ENCODE data around the gene IER3. TPM values are rescaled to one million over a fixed set of nuclear protein-coding genes. Genes with fewer than 3 reads are reported as not detected.

IER3 gene
- total RNA-seq, 5 donors from 2014 or later (not counting 1 experiment from before 2014, with no cell fraction given), result 8.9 to 30.8 (median 12.4) TPM

DNA sequence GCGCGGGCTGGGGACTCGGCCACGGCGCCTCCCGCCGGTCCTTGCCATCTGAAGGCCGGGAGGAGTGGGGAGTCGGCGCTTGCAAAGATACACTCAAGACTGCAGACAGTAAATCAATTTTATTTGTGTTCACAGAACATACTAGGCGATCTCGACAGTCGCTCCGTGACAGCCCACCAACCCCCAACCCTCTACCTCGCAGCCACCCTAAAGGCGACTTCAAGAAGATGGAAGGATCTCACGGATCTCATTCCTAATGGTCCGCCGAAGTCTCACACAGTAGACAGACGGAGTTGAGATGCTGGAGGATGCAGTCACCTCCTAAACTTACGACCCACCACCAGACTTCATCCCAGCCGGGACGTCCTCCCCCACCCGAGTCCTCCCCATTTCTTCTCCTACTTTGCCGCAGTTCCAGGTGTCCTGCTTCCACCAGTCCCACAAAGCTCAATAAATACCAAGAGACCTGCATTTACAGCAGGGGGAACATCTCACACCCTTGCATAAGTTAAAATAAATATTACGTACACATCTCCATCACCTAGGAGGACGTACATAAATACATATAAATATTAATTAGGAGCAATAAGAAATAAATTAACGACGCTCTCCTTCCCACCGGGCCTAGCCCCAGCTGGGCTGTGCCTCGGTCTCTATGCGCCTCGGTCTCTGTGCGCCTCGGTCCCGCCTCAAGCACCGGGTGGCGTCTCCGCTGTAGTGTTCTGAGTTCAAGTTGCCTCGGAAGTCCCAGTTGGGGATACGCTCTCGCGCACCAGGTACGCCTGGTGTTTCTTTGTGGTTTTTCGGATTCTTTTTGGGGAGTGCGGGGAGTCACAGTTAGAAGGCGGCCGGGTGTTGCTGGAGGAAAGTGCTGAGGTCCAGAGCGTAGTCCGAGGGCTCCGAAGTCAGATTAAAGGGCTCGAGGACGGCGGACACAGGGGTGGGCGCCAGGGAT is 971 bp downstream of the IER3 start:
- peaks cover 8 to 23% of the 10 kb centered on the region in 2 donors for H3K36me3 ChIP-seq (ENCODE audit: control insufficient read depth in 2 of 2, extremely low read depth in 1 of 2, insufficient read depth in 1 of 2, low read length in 1 of 2)
- peak overlapping the region; percentile 85 to 86 for H3K4me3 ChIP-seq (ENCODE audit: control insufficient read depth in 1 of 2, extremely low read depth in 1 of 2, low read length in 1 of 2)
- H3K9me3 Mint-ChIP-seq, result no peaks in the 10 kb centered on the region
- H3K4me1 ChIP-seq (ENCODE audit: control insufficient read depth in 1 of 2, extremely low read depth in 1 of 2, insufficient read depth in 2 of 2, low read length in 2 of 2), result peaks cover 25 to 55% of the 10 kb centered on the region in 2 experiments
- under 1% methylated on average over 45 of the region's 55 CpGs for WGBS (ENCODE audit: insufficient coverage)
- peak overlapping the region; percentile 74 for H3K27ac ChIP-seq (ENCODE audit: low read length)
- H3K36me3 Mint-ChIP-seq, result peaks cover 26% of the 10 kb centered on the region
- no peaks in the 10 kb centered on the region for H3K9me3 ChIP-seq
- peak overlapping the region; percentile 88 to 93 for H3K27ac Mint-ChIP-seq
- ATAC-seq (replicated peaks in 1 of 4), result peak; percentile 26 to 45 (median 35)
- ChIA-PET POLR2A (no interaction called here), CTCF (interaction anchor here in 1 of 2 donors (0.6 kb wide), 1 partner anchor 776 kb away, joined by 3 read pairs; no protein-coding TSS in a partner anchor)
- no peaks in the 10 kb centered on the region for H3K27me3 Mint-ChIP-seq
- H3K4me1 Mint-ChIP-seq, result peaks cover 55 to 66% (median 62%) of the 10 kb centered on the region in 3 donors
- peak overlapping the region; percentile 88 to 96 (median 94) for H3K4me3 Mint-ChIP-seq
- peak in 7 of 35 experiments; percentile 17 to 65 (median 25) for DNase-seq
- no peaks in the 10 kb centered on the region for H3K27me3 ChIP-seq (replicated peaks in 1 of 2; ENCODE audit: control insufficient read depth in 2 of 2, extremely low read depth in 1 of 2, insufficient read depth in 2 of 2, low read length in 1 of 2)

DNA sequence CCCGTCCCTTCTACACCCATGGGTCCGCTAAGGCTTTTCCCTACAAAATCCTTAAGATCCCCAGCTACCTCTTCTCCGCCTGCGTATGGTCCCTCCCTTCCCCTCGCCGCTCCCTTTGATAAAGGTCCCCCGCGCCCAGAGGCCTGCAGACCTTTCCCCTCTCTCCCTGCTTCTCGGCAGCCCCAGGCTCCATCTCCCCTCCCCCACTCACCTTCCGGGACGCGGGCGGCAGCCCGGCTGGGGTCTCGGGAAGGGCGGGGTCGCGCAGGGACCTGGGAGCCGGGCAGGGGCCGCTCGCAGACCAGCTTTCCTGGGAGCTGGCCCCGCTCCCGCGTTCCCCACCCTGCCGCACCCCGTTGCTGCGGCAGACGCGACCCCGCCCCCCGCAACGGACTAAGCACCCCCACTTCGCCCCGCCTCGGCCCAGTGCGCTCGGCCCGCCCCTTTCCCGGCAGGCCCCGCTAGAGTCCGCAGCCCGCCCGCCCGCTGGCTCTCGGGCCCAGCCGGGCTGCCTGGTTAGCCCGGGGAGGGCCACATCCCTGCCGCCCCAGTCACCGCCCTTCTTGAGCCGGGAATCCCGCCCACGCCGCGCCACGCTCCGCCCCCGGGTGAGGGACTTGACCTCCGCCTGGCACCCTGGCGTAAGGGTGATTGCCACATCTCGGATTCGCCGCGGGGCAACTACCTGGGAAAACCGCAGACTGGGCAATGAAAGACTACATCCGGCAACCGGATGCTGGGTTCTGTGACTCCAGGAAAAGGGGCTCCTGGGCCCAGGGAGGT is 1.8 kb downstream of the IER3 start, which contains the start of gene FLOT1:
TSS of gene FLOT1 (minus strand) at position 372 of the 783 bp plus-strand sequence. CDS start 498 bp downstream, outside the sequence.
- Mint-ChIP-seq H3K9me3 (no peaks in the 10 kb centered on the region), H3K27ac (peak within 1 kb of the TSS; percentile 89 to 93), H3K4me1 (peaks cover 59 to 66% (median 65%) of the 10 kb centered on the region in 3 donors), H3K4me3 (peak within 1 kb of the TSS; percentile 88 to 96 (median 94)), H3K27me3 (no peaks in the 10 kb centered on the region), H3K36me3 (peaks cover 30% of the 10 kb centered on the region)
- ChIA-PET POLR2A (no interaction called here), CTCF (interaction anchor here in 1 of 2 donors (0.6 to 0.8 kb wide), 2 partner anchors 20 to 775 kb away, joined by 3 read pairs; no protein-coding TSS in a partner anchor)
- peak within 1 kb of the TSS; percentile 85 to 88 for H3K4me3 ChIP-seq (ENCODE audit: control insufficient read depth in 1 of 2, extremely low read depth in 1 of 2, low read length in 1 of 2)
- peaks cover 8 to 23% of the 10 kb centered on the region in 2 donors for H3K36me3 ChIP-seq (ENCODE audit: control insufficient read depth in 2 of 2, extremely low read depth in 1 of 2, insufficient read depth in 1 of 2, low read length in 1 of 2)
- peaks cover 34 to 61% of the 10 kb centered on the region in 2 experiments for H3K4me1 ChIP-seq (ENCODE audit: control insufficient read depth in 1 of 2, extremely low read depth in 1 of 2, insufficient read depth in 2 of 2, low read length in 2 of 2)
- H3K9me3 ChIP-seq, result no peaks in the 10 kb centered on the region
- ATAC-seq (replicated peaks in 1 of 4), result peak; percentile 51 to 62 (median 58)
- no peaks in the 10 kb centered on the region for H3K27me3 ChIP-seq (replicated peaks in 1 of 2; ENCODE audit: control insufficient read depth in 2 of 2, extremely low read depth in 1 of 2, insufficient read depth in 2 of 2, low read length in 1 of 2)
- peak; percentile 54 to 88 (median 69) for DNase-seq
- under 1% methylated on average over 66 of the region's 66 CpGs for WGBS (ENCODE audit: insufficient coverage)
- peak within 1 kb of the TSS; percentile 74 for H3K27ac ChIP-seq (ENCODE audit: low read length)

DNA sequence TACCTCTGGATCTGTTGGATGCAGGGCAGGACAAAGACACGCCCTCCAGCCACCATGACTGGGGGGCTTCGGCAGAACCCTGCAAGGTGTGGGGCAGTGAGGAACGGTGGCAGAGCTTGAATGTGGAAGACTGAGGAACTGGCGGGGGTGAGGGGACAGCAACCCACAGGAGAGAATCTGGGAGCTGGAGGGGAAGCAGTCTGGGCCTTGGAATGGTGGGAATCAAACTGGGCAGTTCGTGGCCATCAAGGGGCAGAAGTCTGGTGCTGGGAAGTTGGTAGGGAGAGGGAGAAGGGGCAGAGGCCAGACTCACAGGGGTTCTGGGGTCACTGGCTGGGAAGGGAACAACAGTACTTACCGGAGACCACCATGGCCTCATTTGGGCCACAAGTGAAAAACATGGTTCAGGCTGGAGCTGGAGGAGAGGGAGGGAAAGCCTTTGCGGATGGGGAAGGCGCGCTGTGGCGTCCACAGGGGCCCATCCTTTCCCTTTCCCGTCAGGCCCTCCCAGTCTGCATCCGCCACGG is 2.5 kb downstream of the IER3 start:
- Histone ChIP-seq H3K4me3 (ENCODE audit: control insufficient read depth in 1 of 2, extremely low read depth in 1 of 2, low read length in 1 of 2) (peak overlapping the region; percentile 85 to 88), H3K27me3 (replicated peaks in 1 of 2; ENCODE audit: control insufficient read depth in 2 of 2, extremely low read depth in 1 of 2, insufficient read depth in 2 of 2, low read length in 1 of 2) (no peaks in the 10 kb centered on the region), H3K9me3 (no peaks in the 10 kb centered on the region), H3K36me3 (ENCODE audit: control insufficient read depth in 2 of 2, extremely low read depth in 1 of 2, insufficient read depth in 1 of 2, low read length in 1 of 2) (peaks cover 8 to 23% of the 10 kb centered on the region in 2 donors), H3K27ac (ENCODE audit: low read length) (peak overlapping the region; percentile 63), H3K4me1 (ENCODE audit: control insufficient read depth in 1 of 2, extremely low read depth in 1 of 2, insufficient read depth in 2 of 2, low read length in 2 of 2) (peaks cover 40 to 67% of the 10 kb centered on the region in 2 experiments)
- Mint-ChIP-seq H3K4me1 (peaks cover 62 to 69% (median 68%) of the 10 kb centered on the region in 3 donors), H3K9me3 (no peaks in the 10 kb centered on the region), H3K27me3 (no peaks in the 10 kb centered on the region), H3K4me3 (peak overlapping the region; percentile 88 to 96 (median 94)), H3K36me3 (peaks cover 32% of the 10 kb centered on the region), H3K27ac (peak overlapping the region; percentile 89 to 93)
- WGBS (ENCODE audit: insufficient coverage), result 23% methylated on average over 9 of the region's 13 CpGs
- ChIA-PET CTCF (interaction anchor here in 1 of 2 donors (0.8 kb wide), 1 partner anchor 20 kb away, joined by 3 read pairs; no protein-coding TSS in a partner anchor), POLR2A (no interaction called here)
- DNase-seq (no peak), ATAC-seq (replicated peaks in 1 of 4) (no peak)

DNA sequence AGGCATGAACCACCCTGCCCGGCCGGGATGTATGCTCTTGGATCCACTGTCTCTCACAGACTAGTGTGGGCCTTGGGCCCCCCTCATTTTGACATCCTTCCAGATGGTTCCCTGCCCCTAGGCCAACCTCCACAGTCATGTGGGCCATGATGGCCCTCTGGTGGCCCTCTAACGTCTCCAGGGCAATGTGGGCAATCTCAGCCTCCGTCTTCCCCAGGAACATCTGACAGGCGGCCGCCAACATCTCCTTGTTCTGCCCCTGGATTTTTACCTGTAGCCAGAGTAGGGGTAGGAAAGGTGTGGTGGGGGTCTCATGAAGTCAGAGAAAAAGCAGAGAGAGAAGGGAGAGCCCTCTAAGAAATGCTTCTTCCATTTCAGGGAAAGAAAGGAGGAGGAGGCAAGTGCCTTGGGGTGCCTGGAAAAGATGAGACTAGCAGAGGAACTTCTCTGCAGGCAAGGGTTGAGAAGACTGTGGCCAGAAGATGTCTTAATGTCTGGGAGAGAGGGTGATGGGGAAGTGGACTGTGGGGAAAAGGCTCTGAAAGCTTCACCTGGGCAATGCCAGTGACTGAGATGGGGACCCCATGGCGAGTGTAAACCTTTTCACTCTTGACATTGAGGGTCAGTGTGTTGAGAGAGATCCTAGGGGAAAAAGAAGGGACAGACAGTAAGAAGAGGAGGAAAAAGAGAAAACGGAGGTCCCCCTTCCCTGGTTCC is 3.1 kb downstream of the IER3 start:
- H3K36me3 ChIP-seq (ENCODE audit: control insufficient read depth in 2 of 2, extremely low read depth in 1 of 2, insufficient read depth in 1 of 2, low read length in 1 of 2), result peaks cover 8 to 23% of the 10 kb centered on the region in 2 donors
- DNase-seq, result no peak
- no peaks in the 10 kb centered on the region for H3K27me3 ChIP-seq (replicated peaks in 1 of 2; ENCODE audit: control insufficient read depth in 2 of 2, extremely low read depth in 1 of 2, insufficient read depth in 2 of 2, low read length in 1 of 2)
- Mint-ChIP-seq H3K4me3 (peak overlapping the region; percentile 88 to 96 (median 94)), H3K27ac (peak overlapping the region; percentile 89 to 93), H3K9me3 (no peaks in the 10 kb centered on the region), H3K36me3 (peaks cover 34% of the 10 kb centered on the region), H3K27me3 (no peaks in the 10 kb centered on the region), H3K4me1 (peaks cover 69 to 75% (median 74%) of the 10 kb centered on the region in 3 donors)
- ChIA-PET POLR2A (no interaction called here), CTCF (interaction anchor here in 1 of 2 donors (0.6 to 0.8 kb wide), 2 partner anchors 19 to 1075 kb away, joined by 3 to 4 read pairs; no protein-coding TSS in a partner anchor)
- ATAC-seq (replicated peaks in 1 of 4), result no peak
- H3K4me1 ChIP-seq (ENCODE audit: control insufficient read depth in 1 of 2, extremely low read depth in 1 of 2, insufficient read depth in 2 of 2, low read length in 2 of 2), result peaks cover 42 to 73% of the 10 kb centered on the region in 2 experiments
- H3K9me3 ChIP-seq, result no peaks in the 10 kb centered on the region
- peak overlapping the region; percentile 85 to 88 for H3K4me3 ChIP-seq (ENCODE audit: control insufficient read depth in 1 of 2, extremely low read depth in 1 of 2, low read length in 1 of 2)
- peak overlapping the region; percentile 63 for H3K27ac ChIP-seq (ENCODE audit: low read length)
- 100% methylated on average over 4 of the region's 8 CpGs for WGBS (ENCODE audit: insufficient coverage)

DNA sequence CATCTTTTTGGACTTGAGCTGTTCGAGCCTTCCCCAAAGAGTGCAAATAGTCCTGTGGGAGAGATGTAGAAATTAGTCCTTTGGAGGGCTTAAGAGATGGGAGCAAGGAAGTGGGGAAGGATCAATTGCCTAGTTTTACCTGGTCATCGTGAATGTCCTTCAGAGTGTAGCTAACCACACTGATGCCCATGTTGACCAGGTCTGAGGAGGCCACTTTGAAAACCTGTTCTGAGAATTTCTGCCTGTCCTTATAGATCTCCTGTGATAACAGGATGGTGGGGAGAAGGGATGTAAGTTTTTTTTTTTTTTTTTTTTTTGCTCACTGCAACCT is 3.8 kb downstream of the IER3 start:
- H3K9me3 ChIP-seq, result no peaks in the 10 kb centered on the region
- ATAC-seq (replicated peaks in 1 of 4) (no peak), DNase-seq (no peak)
- H3K27me3 ChIP-seq (replicated peaks in 1 of 2; ENCODE audit: control insufficient read depth in 2 of 2, extremely low read depth in 1 of 2, insufficient read depth in 2 of 2, low read length in 1 of 2), result no peaks in the 10 kb centered on the region
- ChIA-PET CTCF (interaction anchor here (0.6 to 1.0 kb wide), 3 partner anchors 10 to 1469 kb away, joined by 3 to 5 read pairs (median 4); no protein-coding TSS in a partner anchor), POLR2A (interaction anchor here in 1 of 2 donors (0.6 kb wide), 1 partner anchor 86 kb away, joined by 3 read pairs; no protein-coding TSS in a partner anchor)
- no peak overlapping the region for H3K4me3 ChIP-seq (ENCODE audit: control insufficient read depth in 1 of 2, extremely low read depth in 1 of 2, low read length in 1 of 2)
- H3K27me3 Mint-ChIP-seq, result no peaks in the 10 kb centered on the region
- no peaks in the 10 kb centered on the region for H3K9me3 Mint-ChIP-seq
- H3K36me3 Mint-ChIP-seq, result peaks cover 34% of the 10 kb centered on the region
- peak overlapping the region; percentile 21 to 96 (median 43) for H3K4me3 Mint-ChIP-seq
- peaks cover 76 to 83% (median 81%) of the 10 kb centered on the region in 3 donors for H3K4me1 Mint-ChIP-seq
- peaks cover 8 to 28% of the 10 kb centered on the region in 2 donors for H3K36me3 ChIP-seq (ENCODE audit: control insufficient read depth in 2 of 2, extremely low read depth in 1 of 2, insufficient read depth in 1 of 2, low read length in 1 of 2)
- peak overlapping the region; percentile 89 to 93 for H3K27ac Mint-ChIP-seq
- H3K27ac ChIP-seq (ENCODE audit: low read length), result no peak overlapping the region
- 100% methylated on average over 1 of the region's 2 CpGs for WGBS (ENCODE audit: insufficient coverage)
- peaks cover 45 to 80% of the 10 kb centered on the region in 2 experiments for H3K4me1 ChIP-seq (ENCODE audit: control insufficient read depth in 1 of 2, extremely low read depth in 1 of 2, insufficient read depth in 2 of 2, low read length in 2 of 2)
